GM20000 (cell line): ENCODE measurements around the gene ORM2.

Experiments
- DNase-seq: peaks from one replicate; pipeline ENCODE4 v3.0.0; 2012; ENCODE audit warnings: low spot score
- TF ChIP-seq, protein P1 (sequence below): IDR thresholded peaks from 2 replicates; pipeline ENCODE4 v1.5.1; 2012; ENCODE audit warnings: mild to moderate bottlenecking, control low read depth; ENCODE audit errors: extremely low read depth, missing control alignments

Gene ORM2

DNA sequence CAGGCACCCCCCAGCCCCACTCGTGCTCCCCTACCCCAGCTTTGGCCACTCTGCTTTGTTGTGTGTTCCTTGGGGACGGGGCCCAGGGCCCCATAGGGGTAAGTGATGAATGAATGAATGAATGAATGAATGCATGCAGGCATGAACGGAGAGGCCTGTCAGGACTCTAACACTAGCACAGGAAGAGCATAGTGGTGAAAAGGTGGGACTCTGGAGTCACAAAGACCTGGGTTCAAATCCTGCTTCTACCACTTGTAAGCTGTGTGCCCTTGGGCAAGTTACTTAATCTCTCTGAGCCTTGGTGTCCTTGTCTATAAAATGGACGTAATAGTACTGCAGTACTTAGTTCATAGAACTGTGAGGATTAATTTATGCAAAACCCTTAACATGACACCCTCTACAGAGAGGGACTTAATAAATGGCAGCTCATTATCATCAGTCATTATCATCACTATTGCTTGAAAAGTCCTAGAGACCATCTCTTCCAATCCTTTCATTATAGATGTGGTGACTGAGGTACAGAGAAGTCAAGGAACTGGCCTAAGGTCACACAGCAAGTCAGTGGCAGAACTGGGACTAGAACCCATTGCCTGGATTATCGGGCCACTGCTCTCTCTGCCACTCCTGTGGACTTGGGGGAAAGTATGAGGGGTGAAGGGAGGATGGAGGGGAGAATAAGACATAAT lies 13.2 kb downstream of the ORM2 start:
- TF ChIP-seq, protein P1, sequence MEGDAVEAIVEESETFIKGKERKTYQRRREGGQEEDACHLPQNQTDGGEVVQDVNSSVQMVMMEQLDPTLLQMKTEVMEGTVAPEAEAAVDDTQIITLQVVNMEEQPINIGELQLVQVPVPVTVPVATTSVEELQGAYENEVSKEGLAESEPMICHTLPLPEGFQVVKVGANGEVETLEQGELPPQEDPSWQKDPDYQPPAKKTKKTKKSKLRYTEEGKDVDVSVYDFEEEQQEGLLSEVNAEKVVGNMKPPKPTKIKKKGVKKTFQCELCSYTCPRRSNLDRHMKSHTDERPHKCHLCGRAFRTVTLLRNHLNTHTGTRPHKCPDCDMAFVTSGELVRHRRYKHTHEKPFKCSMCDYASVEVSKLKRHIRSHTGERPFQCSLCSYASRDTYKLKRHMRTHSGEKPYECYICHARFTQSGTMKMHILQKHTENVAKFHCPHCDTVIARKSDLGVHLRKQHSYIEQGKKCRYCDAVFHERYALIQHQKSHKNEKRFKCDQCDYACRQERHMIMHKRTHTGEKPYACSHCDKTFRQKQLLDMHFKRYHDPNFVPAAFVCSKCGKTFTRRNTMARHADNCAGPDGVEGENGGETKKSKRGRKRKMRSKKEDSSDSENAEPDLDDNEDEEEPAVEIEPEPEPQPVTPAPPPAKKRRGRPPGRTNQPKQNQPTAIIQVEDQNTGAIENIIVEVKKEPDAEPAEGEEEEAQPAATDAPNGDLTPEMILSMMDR: no peak
- no peak for DNase-seq

GRCh38 chr9:114343471-114344187 lies 14.0 kb downstream of the ORM2 start:
- DNase-seq: no peak
- TF ChIP-seq, protein P1: no peak

- TF ChIP-seq, protein P1: no peak
- no peak for DNase-seq
Measured at GRCh38 chr9:114344188-114344566, 14.5 kb downstream of the ORM2 start.

GRCh38 chr9:114344692-114345091 lies 15.0 kb downstream of the ORM2 start:
- TF ChIP-seq, protein P1: no peak
- DNase-seq: no peak

DNA sequence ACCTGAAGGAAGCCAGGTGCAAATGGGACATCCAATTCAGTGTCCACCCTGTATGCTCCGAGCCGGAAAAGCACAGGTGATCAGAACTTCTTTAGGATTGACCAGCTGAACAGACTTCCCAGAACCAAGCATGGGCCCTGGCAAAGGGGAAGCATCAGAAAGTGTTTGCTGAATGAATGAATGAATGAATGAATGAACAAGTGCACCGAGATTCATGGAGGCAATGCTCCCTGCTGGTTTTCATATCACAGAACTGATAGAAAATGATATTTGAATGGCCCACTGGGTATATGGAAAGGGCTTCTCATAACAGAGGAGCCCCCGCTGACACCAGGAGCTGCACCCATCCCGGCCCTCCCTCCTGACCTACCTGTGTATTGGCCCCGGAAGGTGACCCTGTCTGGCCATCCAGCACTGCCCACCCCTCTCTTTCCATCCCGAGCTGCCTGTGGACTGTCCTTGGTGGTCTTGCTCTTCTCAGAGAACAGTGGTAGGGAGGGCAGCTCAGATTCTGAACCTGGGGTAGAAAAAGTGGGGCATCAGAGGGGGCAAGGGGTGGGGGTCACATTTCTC lies 15.9 kb downstream of the ORM2 start:
- DNase-seq: peak; percentile 17

GRCh38 chr9:114346146-114346545 lies 16.5 kb downstream of the ORM2 start:
- TF ChIP-seq, protein P1: no peak
- no peak for DNase-seq

More for the DNA sequence above, 15.9 kb downstream of the ORM2 start:
- TF ChIP-seq, protein P1: no peak

GRCh38 chr9:114347675-114348074 lies 18.0 kb downstream of the ORM2 start:
- peak; percentile 8 for DNase-seq
- TF ChIP-seq, protein P1: no peak
